ENCODE data around the gene TPST2. TPM values are rescaled to one million over a fixed set of nuclear protein-coding genes. Genes with fewer than 3 reads are reported as not detected.

Gene TPST2
- total and polyA plus RNA-seq, 2 of the 4 experiments (the other 2 are of a cell fraction): 42.5 to 63.6 TPM

GRCh38 chr22:26617271-26618199 lies 27.6 kb upstream of the TPST2 start, which contains the start of gene CRYBB1:
Gene CRYBB1 (minus strand): TSS chr22:26618027. CDS start chr22:26616319, 1,708 bp downstream.
- no peak within 1 kb of the TSS; the same call in 1 of the 2 replicates for H4K5ac ChIP-seq (ENCODE audit: low read depth, low read length)
- no peaks in the 10 kb centered on the region for H3K36me3 ChIP-seq (ENCODE audit: control insufficient read depth, insufficient read depth, low read length)
- ChIA-PET CTCF (no interaction called here), POLR2A (ENCODE audit: unreplicated experiment) (no interaction called here)
- H3K4me2 ChIP-seq (ENCODE audit: low read depth, low read length): no peak within 1 kb of the TSS
- no peak within 1 kb of the TSS for H3K23ac ChIP-seq (ENCODE audit: low read depth, low read length)
- DNase-seq (peak; percentile 36), ATAC-seq (ENCODE audit: low read depth) (peak; percentile 24)
- H3K4ac ChIP-seq (ENCODE audit: low read depth, low read length): peak within 1 kb of the TSS; percentile 48; the same call in 1 of the 2 replicates
- H3K27me3 ChIP-seq (ENCODE audit: control insufficient read depth, insufficient read depth, low read length): peaks cover 12% of the 10 kb centered on the region
- H3K9me3 ChIP-seq (ENCODE audit: control insufficient read depth, insufficient read depth, low read length): no peaks in the 10 kb centered on the region
- 76% methylated on average over 3 of the region's 7 CpGs; no CpG with 5 or more reads in 1 of the 2 experiments for WGBS, 2 experiments (ENCODE audit: extremely low coverage in 2 of 2, insufficient read length in 1 of 2)
- H3K27ac ChIP-seq (ENCODE audit: insufficient read depth, low read length): no peak within 1 kb of the TSS
- H2BK120ac ChIP-seq (ENCODE audit: low read depth, low read length): no peak within 1 kb of the TSS; the same call in 1 of the 2 replicates
- H2AK9ac ChIP-seq (replicated peaks; ENCODE audit: low read depth, low read length, poor library complexity): peak within 1 kb of the TSS; percentile 47
- H3K14ac ChIP-seq (replicated peaks; ENCODE audit: low read depth, low read length): peak within 1 kb of the TSS; percentile 48; the same call in 1 of the 2 replicates
- BruUV-seq (replicated peaks): no TSS peak
- H2BK15ac ChIP-seq (ENCODE audit: low read depth, low read length): no peak within 1 kb of the TSS; the same call in 2 of the 3 replicates
- H2AFZ ChIP-seq (replicated peaks; ENCODE audit: low read length, poor library complexity): peak within 1 kb of the TSS; percentile 64
- no peak within 1 kb of the TSS for H3K9ac ChIP-seq (ENCODE audit: low read depth, low read length)
- H2AK5ac ChIP-seq (ENCODE audit: low read depth, low read length): no peak within 1 kb of the TSS
- H3K18ac ChIP-seq (ENCODE audit: low read depth, low read length): no peak within 1 kb of the TSS
- in situ Hi-C loops (cut with MboI; ENCODE audit: low sequenced_read_pairs): no loop called here
- no peak within 1 kb of the TSS for H3K56ac ChIP-seq (ENCODE audit: extremely low read depth, insufficient read depth, low read length)
- H4K8ac ChIP-seq (ENCODE audit: low read depth in 2 of 2, low read length in 2 of 2): peak within 1 kb of the TSS in 1 of 2 experiments; percentile 19; a peak in 1 of 4 replicates
- no peak within 1 kb of the TSS for H2BK5ac ChIP-seq (ENCODE audit: low read depth, low read length, poor library complexity, severe bottlenecking)
- H3K4me3 ChIP-seq (ENCODE audit: insufficient read depth, low read depth, low read length): no peak within 1 kb of the TSS
- no peak within 1 kb of the TSS for H4K91ac ChIP-seq (ENCODE audit: insufficient read depth, low read depth, low read length)
- dilution Hi-C loops (cut with HindIII; ENCODE audit: low sequenced_read_pairs, unreplicated experiment): no loop called here
- no peak within 1 kb of the TSS for H2BK20ac ChIP-seq (ENCODE audit: low read depth, low read length)
- intact Hi-C loops (cut with micrococcal nuclease): no loop called here
- H4K20me1 ChIP-seq (ENCODE audit: insufficient read depth, low read length): no peaks in the 10 kb centered on the region
- H3K79me1 ChIP-seq (ENCODE audit: low read depth in 1 of 2, low read length in 2 of 2): no peaks in the 10 kb centered on the region
- no peaks in the 10 kb centered on the region for H3K4me1 ChIP-seq (ENCODE audit: control insufficient read depth, insufficient read depth, low read length)
- H3K9me1 ChIP-seq (ENCODE audit: insufficient read depth, low read length): peaks cover 3% of the 10 kb centered on the region; the same call in 1 of the 2 replicates
- no peak for TF ChIP-seq RCOR1 (IDR thresholded peaks at IDR 0.05; ENCODE audit: insufficient replicate concordance, low read length)
- no peak for TF ChIP-seq FOS (IDR thresholded peaks at IDR 0.05; ENCODE audit: low read depth, low read length)
- no peak for TF ChIP-seq RFX5 (IDR thresholded peaks at IDR 0.05; ENCODE audit: low read depth, low read length)
- no peak for TF ChIP-seq BHLHE40 (IDR thresholded peaks at IDR 0.05; ENCODE audit: low read depth, low read length)
- TF ChIP-seq POLR2A (IDR thresholded peaks at IDR 0.05; ENCODE audit: low read depth, low read length): no peak
- TF ChIP-seq MAFK (IDR thresholded peaks at IDR 0.05; ENCODE audit: low read depth, low read length): no peak
- no peak for TF ChIP-seq CHD1 (IDR thresholded peaks at IDR 0.05; ENCODE audit: low read depth, low read length)
- TF ChIP-seq, protein P1, sequence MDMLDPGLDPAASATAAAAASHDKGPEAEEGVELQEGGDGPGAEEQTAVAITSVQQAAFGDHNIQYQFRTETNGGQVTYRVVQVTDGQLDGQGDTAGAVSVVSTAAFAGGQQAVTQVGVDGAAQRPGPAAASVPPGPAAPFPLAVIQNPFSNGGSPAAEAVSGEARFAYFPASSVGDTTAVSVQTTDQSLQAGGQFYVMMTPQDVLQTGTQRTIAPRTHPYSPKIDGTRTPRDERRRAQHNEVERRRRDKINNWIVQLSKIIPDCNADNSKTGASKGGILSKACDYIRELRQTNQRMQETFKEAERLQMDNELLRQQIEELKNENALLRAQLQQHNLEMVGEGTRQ (IDR thresholded peaks at IDR 0.05; ENCODE audit: low read depth, low read length): no peak
- no peak for TF ChIP-seq RAD21 (IDR thresholded peaks at IDR 0.05; ENCODE audit: low read length)
- no peak for TF ChIP-seq MXI1 (IDR thresholded peaks at IDR 0.05; ENCODE audit: borderline replicate concordance, low read depth, low read length)
- TF ChIP-seq CTCF (conservative IDR thresholded peaks at IDR 0.05; ENCODE audit: low read depth, low read length): no peak
- TF ChIP-seq NFE2L2 (IDR thresholded peaks at IDR 0.05; ENCODE audit: low read depth, low read length): no peak
- TF ChIP-seq, protein P2, sequence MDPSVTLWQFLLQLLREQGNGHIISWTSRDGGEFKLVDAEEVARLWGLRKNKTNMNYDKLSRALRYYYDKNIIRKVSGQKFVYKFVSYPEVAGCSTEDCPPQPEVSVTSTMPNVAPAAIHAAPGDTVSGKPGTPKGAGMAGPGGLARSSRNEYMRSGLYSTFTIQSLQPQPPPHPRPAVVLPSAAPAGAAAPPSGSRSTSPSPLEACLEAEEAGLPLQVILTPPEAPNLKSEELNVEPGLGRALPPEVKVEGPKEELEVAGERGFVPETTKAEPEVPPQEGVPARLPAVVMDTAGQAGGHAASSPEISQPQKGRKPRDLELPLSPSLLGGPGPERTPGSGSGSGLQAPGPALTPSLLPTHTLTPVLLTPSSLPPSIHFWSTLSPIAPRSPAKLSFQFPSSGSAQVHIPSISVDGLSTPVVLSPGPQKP (IDR thresholded peaks at IDR 0.05; ENCODE audit: borderline replicate concordance, low read depth, low read length): no peak
- TF ChIP-seq CEBPB (IDR thresholded peaks at IDR 0.05; ENCODE audit: low read depth, low read length): no peak
